ENCODE data around the gene DAB1. TPM values are rescaled to one million over a fixed set of nuclear protein-coding genes. Genes with fewer than 3 reads are reported as not detected.

DAB1 gene
- total RNA-seq, 1 experiment from 2014 or later: not detected

DNA sequence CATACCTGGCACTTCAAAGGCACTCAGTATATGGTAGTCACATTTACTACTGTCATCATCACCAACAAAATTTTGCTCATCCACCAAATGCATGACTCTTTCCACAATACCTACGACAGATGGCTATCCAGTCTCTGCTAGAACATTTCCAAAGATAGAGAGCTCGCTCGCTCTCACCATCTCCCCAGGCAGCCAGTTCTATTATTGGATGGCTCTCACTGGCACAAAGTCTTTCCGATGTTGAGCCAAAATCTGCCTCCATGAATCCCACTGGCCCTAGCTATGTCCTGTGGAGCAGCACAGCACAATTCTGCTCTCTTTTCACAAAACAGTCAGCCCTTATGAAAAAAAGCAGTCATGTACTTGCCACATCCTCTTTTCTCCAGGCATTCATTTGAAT lies 102.1 kb downstream of the DAB1 start:
- POLR2A ChIA-PET: no interaction called here
- no peak overlapping the region for H3K27ac ChIP-seq (ENCODE audit: low read depth, low read length)
- no TSS peak for BruUV-seq (replicated peaks)
- TF ChIP-seq, protein P1, sequence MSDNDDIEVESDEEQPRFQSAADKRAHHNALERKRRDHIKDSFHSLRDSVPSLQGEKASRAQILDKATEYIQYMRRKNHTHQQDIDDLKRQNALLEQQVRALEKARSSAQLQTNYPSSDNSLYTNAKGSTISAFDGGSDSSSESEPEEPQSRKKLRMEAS (IDR thresholded peaks at IDR 0.05): no peak
- no peak for TF ChIP-seq JUND (IDR thresholded peaks at IDR 0.05)
- TF ChIP-seq CBX3 (IDR thresholded peaks at IDR 0.05; ENCODE audit: low read depth): no peak
- TF ChIP-seq POLR2A (IDR thresholded peaks at IDR 0.05; ENCODE audit: borderline replicate concordance, extremely low read depth, insufficient read depth, insufficient read length): no peak
- TF ChIP-seq POLR2AphosphoS5 (IDR thresholded peaks at IDR 0.05; ENCODE audit: low read depth, low read length): no peak
- TF ChIP-seq TCF7L2 (IDR thresholded peaks at IDR 0.05; ENCODE audit: borderline replicate concordance, extremely low read depth, insufficient read depth, insufficient read length): no peak
- no peak for TF ChIP-seq FOSL1 (IDR thresholded peaks at IDR 0.05; ENCODE audit: low read depth)
- TF ChIP-seq EGR1 (IDR thresholded peaks at IDR 0.05; ENCODE audit: low read depth): no peak
- TF ChIP-seq YY1 (IDR thresholded peaks at IDR 0.05; ENCODE audit: extremely low read depth, insufficient replicate concordance, low read depth, low read length): no peak
- TF ChIP-seq SIN3A (IDR thresholded peaks at IDR 0.05; ENCODE audit: low read depth): no peak
- TF ChIP-seq EZH2 (IDR thresholded peaks at IDR 0.05): no peak
- TF ChIP-seq ZFX (IDR thresholded peaks at IDR 0.05): no peak
- no peak overlapping the region for H3K9ac ChIP-seq (ENCODE audit: low read length)
- CTCF ChIA-PET: no interaction called here
- RAD21 ChIA-PET (ENCODE audit: low non-redundant PET in 1 of 2, low total read pairs in 2 of 2, uncharacterized antibody in 2 of 2, unreplicated experiment in 2 of 2): no interaction called here
- no peak for ATAC-seq
- no peaks in the 10 kb centered on the region for H3K9me2 ChIP-seq (ENCODE audit: insufficient read depth)
- H4K20me1 ChIP-seq (ENCODE audit: insufficient read depth): no peaks in the 10 kb centered on the region
- H3K4me1 ChIP-seq (ENCODE audit: control insufficient read depth in 1 of 2, insufficient read depth in 2 of 2, low read length in 2 of 2): no peaks in the 10 kb centered on the region
- no peaks in the 10 kb centered on the region for H3K36me3 ChIP-seq (ENCODE audit: control insufficient read depth in 1 of 2, insufficient read depth in 2 of 2, low read length in 2 of 2)
- 0 out of 2 replicates have a peak, but pooled peaks cover 8% of the 10 kb centered on the region for H3K27me3 ChIP-seq (ENCODE audit: insufficient read depth, low read length)
- no peak for DNase-seq (ENCODE audit: low read depth, low spot score)
- H3K4me2 ChIP-seq (ENCODE audit: low read length): no peak overlapping the region
- no peak overlapping the region for H2AFZ ChIP-seq (ENCODE audit: low read depth, low read length, poor library complexity, severe bottlenecking)
- H3K4me3 ChIP-seq (replicated peaks in 1 of 2; ENCODE audit: low read depth in 1 of 2, low read length in 2 of 2): no peak overlapping the region
- H3K79me2 ChIP-seq (ENCODE audit: insufficient read depth, low read length): no peaks in the 10 kb centered on the region
- intact Hi-C loops (cut with micrococcal nuclease): no loop called here
- H3K9me3 ChIP-seq (ENCODE audit: control insufficient read depth in 1 of 2, insufficient read depth in 1 of 2, low read depth in 1 of 2, low read length in 2 of 2): no peaks in the 10 kb centered on the region

DNA sequence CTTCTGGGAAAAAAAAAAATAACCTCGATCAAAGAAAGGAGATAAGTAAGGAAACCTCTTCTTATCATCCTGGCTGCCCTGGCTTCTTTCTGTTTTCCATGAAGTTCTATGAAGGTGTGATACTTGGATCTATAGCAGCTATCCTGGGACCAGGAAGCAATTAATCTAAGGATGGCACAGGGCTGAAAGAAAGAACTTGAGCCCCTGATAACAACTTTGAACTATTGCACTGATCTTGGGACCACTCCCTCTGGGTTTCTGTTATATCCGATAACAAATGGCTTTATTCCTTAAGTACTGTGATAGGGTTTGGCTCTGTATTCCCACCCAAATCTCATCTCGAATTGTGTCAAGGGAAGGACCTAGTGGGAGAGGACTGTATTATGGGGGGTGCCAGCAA lies 104.1 kb downstream of the DAB1 start:
- RAD21 ChIA-PET (ENCODE audit: low non-redundant PET in 1 of 2, low total read pairs in 2 of 2, uncharacterized antibody in 2 of 2, unreplicated experiment in 2 of 2): no interaction called here
- Histone ChIP-seq H3K9ac (ENCODE audit: low read length) (no peak overlapping the region), H3K4me1 (ENCODE audit: control insufficient read depth in 1 of 2, insufficient read depth in 2 of 2, low read length in 2 of 2) (no peaks in the 10 kb centered on the region), H3K9me3 (ENCODE audit: control insufficient read depth in 1 of 2, insufficient read depth in 1 of 2, low read depth in 1 of 2, low read length in 2 of 2) (no peaks in the 10 kb centered on the region), H3K79me2 (ENCODE audit: insufficient read depth, low read length) (no peaks in the 10 kb centered on the region), H4K20me1 (ENCODE audit: insufficient read depth) (no peaks in the 10 kb centered on the region), H3K4me2 (ENCODE audit: low read length) (no peak overlapping the region), H3K4me3 (replicated peaks in 1 of 2; ENCODE audit: low read depth in 1 of 2, low read length in 2 of 2) (no peak overlapping the region), H3K36me3 (ENCODE audit: control insufficient read depth in 1 of 2, insufficient read depth in 2 of 2, low read length in 2 of 2) (no peaks in the 10 kb centered on the region), H3K27ac (ENCODE audit: low read depth, low read length) (no peak overlapping the region), H3K9me2 (ENCODE audit: insufficient read depth) (no peaks in the 10 kb centered on the region), H3K27me3 (ENCODE audit: insufficient read depth, low read length) (no peaks in the 10 kb centered on the region), H2AFZ (ENCODE audit: low read depth, low read length, poor library complexity, severe bottlenecking) (no peak overlapping the region)
- BruUV-seq (replicated peaks): no TSS peak
- intact Hi-C loops (cut with micrococcal nuclease): no loop called here
- no peak for DNase-seq (ENCODE audit: low read depth, low spot score)
- POLR2A ChIA-PET: no interaction called here
- ATAC-seq: no peak
- CTCF ChIA-PET: no interaction called here
- TF ChIP-seq POLR2A (IDR thresholded peaks at IDR 0.05; ENCODE audit: borderline replicate concordance, extremely low read depth, insufficient read depth, insufficient read length): no peak
- no peak for TF ChIP-seq SIN3A (IDR thresholded peaks at IDR 0.05; ENCODE audit: low read depth)
- no peak for TF ChIP-seq FOSL1 (IDR thresholded peaks at IDR 0.05; ENCODE audit: low read depth)
- TF ChIP-seq, protein P2, sequence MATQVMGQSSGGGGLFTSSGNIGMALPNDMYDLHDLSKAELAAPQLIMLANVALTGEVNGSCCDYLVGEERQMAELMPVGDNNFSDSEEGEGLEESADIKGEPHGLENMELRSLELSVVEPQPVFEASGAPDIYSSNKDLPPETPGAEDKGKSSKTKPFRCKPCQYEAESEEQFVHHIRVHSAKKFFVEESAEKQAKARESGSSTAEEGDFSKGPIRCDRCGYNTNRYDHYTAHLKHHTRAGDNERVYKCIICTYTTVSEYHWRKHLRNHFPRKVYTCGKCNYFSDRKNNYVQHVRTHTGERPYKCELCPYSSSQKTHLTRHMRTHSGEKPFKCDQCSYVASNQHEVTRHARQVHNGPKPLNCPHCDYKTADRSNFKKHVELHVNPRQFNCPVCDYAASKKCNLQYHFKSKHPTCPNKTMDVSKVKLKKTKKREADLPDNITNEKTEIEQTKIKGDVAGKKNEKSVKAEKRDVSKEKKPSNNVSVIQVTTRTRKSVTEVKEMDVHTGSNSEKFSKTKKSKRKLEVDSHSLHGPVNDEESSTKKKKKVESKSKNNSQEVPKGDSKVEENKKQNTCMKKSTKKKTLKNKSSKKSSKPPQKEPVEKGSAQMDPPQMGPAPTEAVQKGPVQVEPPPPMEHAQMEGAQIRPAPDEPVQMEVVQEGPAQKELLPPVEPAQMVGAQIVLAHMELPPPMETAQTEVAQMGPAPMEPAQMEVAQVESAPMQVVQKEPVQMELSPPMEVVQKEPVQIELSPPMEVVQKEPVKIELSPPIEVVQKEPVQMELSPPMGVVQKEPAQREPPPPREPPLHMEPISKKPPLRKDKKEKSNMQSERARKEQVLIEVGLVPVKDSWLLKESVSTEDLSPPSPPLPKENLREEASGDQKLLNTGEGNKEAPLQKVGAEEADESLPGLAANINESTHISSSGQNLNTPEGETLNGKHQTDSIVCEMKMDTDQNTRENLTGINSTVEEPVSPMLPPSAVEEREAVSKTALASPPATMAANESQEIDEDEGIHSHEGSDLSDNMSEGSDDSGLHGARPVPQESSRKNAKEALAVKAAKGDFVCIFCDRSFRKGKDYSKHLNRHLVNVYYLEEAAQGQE (IDR thresholded peaks at IDR 0.05; ENCODE audit: low read depth): no peak
- no peak for TF ChIP-seq CEBPB (IDR thresholded peaks at IDR 0.05; ENCODE audit: low read depth)
- TF ChIP-seq ZNF274 (IDR thresholded peaks at IDR 0.05; ENCODE audit: low read depth, low read length): no peak
- TF ChIP-seq SRF (IDR thresholded peaks at IDR 0.05; ENCODE audit: low read depth): no peak
- TF ChIP-seq CTCF (IDR thresholded peaks at IDR 0.05 in 2 of 3, conservative IDR thresholded peaks at IDR 0.05 in 1 of 3; ENCODE audit: borderline replicate concordance in 1 of 3, insufficient read depth in 1 of 3, low read depth in 2 of 3, low read length in 2 of 3): no peak
- no peak for TF ChIP-seq POLR2AphosphoS5 (IDR thresholded peaks at IDR 0.05; ENCODE audit: low read depth, low read length)

Measured in HCT116 (cell line).